Cardiac muscle cell (in vitro differentiated cells and primary cell): ENCODE data around the gene TMEM214. TPM values are rescaled to one million over a fixed set of nuclear protein-coding genes. Genes with fewer than 3 reads are reported as not detected.

ENCODE experiments used
- DNase-seq, 2 donors: peaks; one replicate each; pipeline versions ENCODE4 v3.0.0 to v3.0.0-alpha.2; 2010 to 2017; ENCODE audit warnings: low read depth in 1 of 2, low spot score in 1 of 2
- H3K27ac ChIP-seq: fragments of 200-600 bp; sonication (generic); 2 replicates; pipeline ENCODE4 v1.5.1; 2016
- H3K27me3 ChIP-seq: fragments of 200-600 bp; sonication (generic); 2 replicates; pipeline ENCODE4 v1.6.0; 2016; ENCODE audit warnings: control low read depth
- H3K36me3 ChIP-seq: fragments of 200-600 bp; sonication (generic); 2 replicates; pipeline ENCODE4 v1.5.1; 2016; ENCODE audit warnings: control low read depth
- H3K4me1 ChIP-seq: fragments of 200-600 bp; sonication (generic); 2 replicates; pipeline ENCODE4 v1.8.1; 2017; ENCODE audit warnings: low read depth, mild to moderate bottlenecking, mixed run types
- H3K4me3 ChIP-seq: fragments of 200-600 bp; sonication (generic); 2 replicates; pipeline ENCODE4 v1.5.1; 2016; ENCODE audit warnings: mild to moderate bottlenecking
- H3K9me3 ChIP-seq: fragments of 200-600 bp; sonication (generic); 2 replicates; pipeline ENCODE4 v1.5.1; 2017; ENCODE audit warnings: low read depth, mild to moderate bottlenecking, control low read depth
- polyA plus RNA-seq: library from polyadenylated mRNA; unstranded; fragments of >200 nt; fragmentation: Nextera tagmentation; extraction: Ambion mirVana; gene quantifications from 2 replicates; pipeline ENCODE4 v1.2.1, GENCODE V29; 2016
- total RNA-seq: library from RNA; depleted of rRNA; stranded (reverse); fragments of >200 nt; gene quantifications from 2 replicates; pipeline ENCODE4 v1.2.3, GENCODE V29; 2016
- TF ChIP-seq, protein P1 (sequence below): IDR thresholded peaks from 2 replicates; pipeline ENCODE4 v1.5.1; 2012; ENCODE audit warnings: low read depth, mild to moderate bottlenecking, low read length

Gene TMEM214
- total and polyA plus RNA-seq, 2 experiments from 2014 or later, result 38.9 to 66.3 TPM

- Histone ChIP-seq H3K27ac (no peak overlapping the region), H3K27me3 (no peaks in the 10 kb centered on the region), H3K4me3 (no peak overlapping the region), H3K9me3 (no peaks in the 10 kb centered on the region), H3K36me3 (peaks cover 41% of the 10 kb centered on the region), H3K4me1 (peaks cover 3% of the 10 kb centered on the region)
- no peak for DNase-seq
- TF ChIP-seq, protein P1, sequence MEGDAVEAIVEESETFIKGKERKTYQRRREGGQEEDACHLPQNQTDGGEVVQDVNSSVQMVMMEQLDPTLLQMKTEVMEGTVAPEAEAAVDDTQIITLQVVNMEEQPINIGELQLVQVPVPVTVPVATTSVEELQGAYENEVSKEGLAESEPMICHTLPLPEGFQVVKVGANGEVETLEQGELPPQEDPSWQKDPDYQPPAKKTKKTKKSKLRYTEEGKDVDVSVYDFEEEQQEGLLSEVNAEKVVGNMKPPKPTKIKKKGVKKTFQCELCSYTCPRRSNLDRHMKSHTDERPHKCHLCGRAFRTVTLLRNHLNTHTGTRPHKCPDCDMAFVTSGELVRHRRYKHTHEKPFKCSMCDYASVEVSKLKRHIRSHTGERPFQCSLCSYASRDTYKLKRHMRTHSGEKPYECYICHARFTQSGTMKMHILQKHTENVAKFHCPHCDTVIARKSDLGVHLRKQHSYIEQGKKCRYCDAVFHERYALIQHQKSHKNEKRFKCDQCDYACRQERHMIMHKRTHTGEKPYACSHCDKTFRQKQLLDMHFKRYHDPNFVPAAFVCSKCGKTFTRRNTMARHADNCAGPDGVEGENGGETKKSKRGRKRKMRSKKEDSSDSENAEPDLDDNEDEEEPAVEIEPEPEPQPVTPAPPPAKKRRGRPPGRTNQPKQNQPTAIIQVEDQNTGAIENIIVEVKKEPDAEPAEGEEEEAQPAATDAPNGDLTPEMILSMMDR, result no peak
These were observed 22.0 kb downstream of the TMEM214 start for GRCh38 chr2:27054721-27055120.

DNA sequence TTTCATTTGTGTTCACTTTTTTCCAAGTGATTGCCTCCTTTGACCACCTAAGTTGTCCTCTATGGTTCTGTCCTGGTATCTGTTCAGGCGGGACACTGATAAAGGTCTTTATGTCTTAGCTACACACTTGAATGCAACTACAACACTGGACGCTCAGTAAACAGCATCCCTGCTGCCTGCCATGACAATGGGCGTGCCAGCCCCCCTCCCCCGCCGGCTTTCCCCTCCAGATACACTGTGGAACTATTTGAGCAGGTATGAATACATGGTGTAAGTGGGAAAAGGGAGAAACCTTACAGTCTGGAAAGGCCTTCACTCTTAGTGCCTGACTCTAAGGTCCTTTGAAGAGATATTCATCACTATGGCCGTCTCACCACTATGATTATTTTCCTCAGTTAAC, 24.4 kb downstream of the TMEM214 start:
- Histone ChIP-seq H3K27me3 (no peaks in the 10 kb centered on the region), H3K36me3 (peaks cover 46% of the 10 kb centered on the region), H3K27ac (no peak overlapping the region), H3K9me3 (no peaks in the 10 kb centered on the region), H3K4me1 (peaks cover 2% of the 10 kb centered on the region), H3K4me3 (no peak overlapping the region)
- no peak for DNase-seq
- TF ChIP-seq, protein P1, result no peak

DNA sequence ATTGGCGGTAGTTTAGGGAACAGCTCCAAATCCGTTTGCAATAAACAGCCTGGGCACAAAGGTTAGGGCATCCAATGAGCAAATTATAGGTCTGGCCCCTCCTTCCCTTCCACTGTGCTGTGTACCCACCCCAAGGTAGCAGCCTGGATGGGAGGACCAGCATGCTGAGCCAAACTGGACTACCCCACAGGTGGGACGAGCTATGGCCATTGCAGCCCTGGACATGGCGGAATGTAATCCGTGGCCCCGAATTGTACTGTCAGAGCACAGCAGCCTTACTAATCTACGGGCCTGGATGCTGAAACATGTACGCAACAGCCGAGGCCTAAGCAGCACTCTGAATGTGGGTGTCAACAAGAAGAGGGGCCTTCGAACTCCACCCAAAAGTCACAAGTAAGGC, 25.4 kb downstream of the TMEM214 start:
- no peaks in the 10 kb centered on the region for H3K9me3 ChIP-seq
- no peak for DNase-seq
- TF ChIP-seq, protein P1, result no peak
- peaks cover 46% of the 10 kb centered on the region for H3K36me3 ChIP-seq
- H3K4me3 ChIP-seq, result no peak overlapping the region
- H3K27ac ChIP-seq, result no peak overlapping the region
- H3K4me1 ChIP-seq, result no peaks in the 10 kb centered on the region
- no peaks in the 10 kb centered on the region for H3K27me3 ChIP-seq

DNA sequence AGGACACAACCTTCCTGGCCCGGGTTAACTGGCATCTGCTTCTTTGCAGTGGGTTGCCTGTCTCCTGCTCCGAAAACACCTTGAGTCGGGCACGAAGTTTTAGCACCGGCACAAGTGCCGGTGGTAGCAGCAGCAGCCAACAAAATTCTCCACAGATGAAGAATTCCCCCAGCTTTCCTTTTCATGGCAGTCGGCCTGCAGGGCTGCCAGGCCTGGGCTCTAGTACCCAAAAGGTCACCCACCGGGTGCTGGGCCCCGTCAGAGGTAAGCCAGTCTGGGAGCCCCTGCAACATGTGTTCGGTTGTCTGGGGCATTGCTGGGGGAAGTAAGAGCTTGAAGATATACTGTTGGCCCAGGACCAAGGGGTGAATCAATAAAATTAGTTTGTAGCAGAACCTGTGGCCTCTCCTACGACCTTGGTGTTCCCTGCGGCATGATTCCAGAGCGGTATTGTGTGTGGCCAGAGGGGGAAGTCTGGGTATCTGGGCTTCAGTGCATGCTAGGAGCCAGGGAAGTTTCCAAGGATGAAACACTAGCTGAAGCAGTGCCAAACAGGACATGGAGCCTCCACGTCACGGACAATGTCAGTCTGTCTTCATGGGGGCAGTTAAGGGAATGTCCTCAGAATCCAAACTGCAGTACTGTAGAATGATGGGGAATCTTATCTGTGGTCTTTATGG, 26.5 kb downstream of the TMEM214 start:
- Histone ChIP-seq H3K36me3 (peaks cover 36% of the 10 kb centered on the region), H3K27me3 (no peaks in the 10 kb centered on the region)
- peak in 1 of 2 donors; percentile 92 for DNase-seq

GRCh38 chr2:27060323-27060722, 27.6 kb downstream of the TMEM214 start:
- Histone ChIP-seq H3K36me3 (peaks cover 26% of the 10 kb centered on the region), H3K4me1 (no peaks in the 10 kb centered on the region), H3K9me3 (no peaks in the 10 kb centered on the region), H3K27ac (peak overlapping the region; percentile 8), H3K4me3 (no peak overlapping the region), H3K27me3 (no peaks in the 10 kb centered on the region)
- no peak for DNase-seq
- TF ChIP-seq, protein P1, result no peak

More for the DNA sequence above, 26.5 kb downstream of the TMEM214 start:
- H3K27ac ChIP-seq, result peak overlapping the region; percentile 43
- TF ChIP-seq, protein P1, result peak; percentile 7
- H3K4me3 ChIP-seq, result no peak overlapping the region
- H3K9me3 ChIP-seq, result no peaks in the 10 kb centered on the region
- no peaks in the 10 kb centered on the region for H3K4me1 ChIP-seq
